Measurements from ENCODE around the gene PFN2. TPM values are rescaled to one million over a fixed set of nuclear protein-coding genes. Genes with fewer than 3 reads are reported as not detected.
"Not testable (repeated sequence)": the region's sequence is repeated elsewhere in the genome, so short reads cannot be mapped to it uniquely, and the experiment has no call there.

The PFN2 gene
- total and polyA plus RNA-seq, 12 donors: 13.4 to 148 (median 43.4) TPM

GRCh38 chr3:149955449-149955848, 15.2 kb downstream of the PFN2 start:
- 88 to 94% (median 92%) methylated on average over 2 of the region's 2 CpGs for WGBS, 4 donors
- H3K4me1 ChIP-seq (replicated peaks in 1 of 2): peaks cover 0 to 14% of the 10 kb centered on the region in 2 donors

DNA sequence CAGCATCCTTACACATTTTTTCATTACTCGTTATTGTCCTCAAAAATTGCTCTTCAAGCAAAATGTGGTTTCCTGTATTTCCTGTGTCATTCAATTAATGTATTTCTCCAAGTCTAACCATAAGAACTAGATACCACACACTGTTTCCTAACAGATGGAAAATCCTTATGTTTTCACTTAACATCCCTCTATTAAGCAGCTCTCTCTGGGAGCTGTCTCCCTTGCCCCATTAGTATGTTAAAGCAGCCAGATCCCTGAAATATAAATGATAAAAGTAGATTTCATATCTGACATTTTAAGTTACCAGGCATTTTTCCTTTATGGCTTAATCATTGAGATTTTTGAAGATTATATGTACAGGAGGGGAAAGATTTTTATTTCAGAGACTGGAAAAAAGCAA, 15.9 kb downstream of the PFN2 start:
- no peak for TF ChIP-seq POLR2A (IDR thresholded peaks at IDR 0.05)
- TF ChIP-seq, protein P1, sequence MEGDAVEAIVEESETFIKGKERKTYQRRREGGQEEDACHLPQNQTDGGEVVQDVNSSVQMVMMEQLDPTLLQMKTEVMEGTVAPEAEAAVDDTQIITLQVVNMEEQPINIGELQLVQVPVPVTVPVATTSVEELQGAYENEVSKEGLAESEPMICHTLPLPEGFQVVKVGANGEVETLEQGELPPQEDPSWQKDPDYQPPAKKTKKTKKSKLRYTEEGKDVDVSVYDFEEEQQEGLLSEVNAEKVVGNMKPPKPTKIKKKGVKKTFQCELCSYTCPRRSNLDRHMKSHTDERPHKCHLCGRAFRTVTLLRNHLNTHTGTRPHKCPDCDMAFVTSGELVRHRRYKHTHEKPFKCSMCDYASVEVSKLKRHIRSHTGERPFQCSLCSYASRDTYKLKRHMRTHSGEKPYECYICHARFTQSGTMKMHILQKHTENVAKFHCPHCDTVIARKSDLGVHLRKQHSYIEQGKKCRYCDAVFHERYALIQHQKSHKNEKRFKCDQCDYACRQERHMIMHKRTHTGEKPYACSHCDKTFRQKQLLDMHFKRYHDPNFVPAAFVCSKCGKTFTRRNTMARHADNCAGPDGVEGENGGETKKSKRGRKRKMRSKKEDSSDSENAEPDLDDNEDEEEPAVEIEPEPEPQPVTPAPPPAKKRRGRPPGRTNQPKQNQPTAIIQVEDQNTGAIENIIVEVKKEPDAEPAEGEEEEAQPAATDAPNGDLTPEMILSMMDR (IDR thresholded peaks at IDR 0.05): no peak
- Histone ChIP-seq H3K4me3 (no peak overlapping the region), H3K4me1 (replicated peaks in 1 of 2) (peaks cover 0 to 14% of the 10 kb centered on the region in 2 donors), H3K36me3 (replicated peaks in 1 of 2) (no peaks in the 10 kb centered on the region), H3K27ac (no peak overlapping the region), H3K9me3 (replicated peaks in 1 of 3) (no peaks in the 10 kb centered on the region), H3K27me3 (no peaks in the 10 kb centered on the region)
- intact Hi-C loops (cut with DNase I): no loop called here
- WGBS, 4 donors: 40 to 70% (median 49%) methylated on average over 1 of the region's 1 CpG
- no peak for DNase-seq

More at GRCh38 chr3:149955449-149955848, 15.2 kb downstream of the PFN2 start:
- Histone ChIP-seq H3K9me3 (replicated peaks in 1 of 3) (no peaks in the 10 kb centered on the region), H3K27ac (no peak overlapping the region), H3K4me3 (no peak overlapping the region), H3K36me3 (replicated peaks in 1 of 2) (no peaks in the 10 kb centered on the region), H3K27me3 (no peaks in the 10 kb centered on the region)
- intact Hi-C loops (cut with DNase I): no loop called here
- TF ChIP-seq POLR2A (IDR thresholded peaks at IDR 0.05): no peak
- TF ChIP-seq, protein P1 (IDR thresholded peaks at IDR 0.05): no peak
- DNase-seq: no peak

DNA sequence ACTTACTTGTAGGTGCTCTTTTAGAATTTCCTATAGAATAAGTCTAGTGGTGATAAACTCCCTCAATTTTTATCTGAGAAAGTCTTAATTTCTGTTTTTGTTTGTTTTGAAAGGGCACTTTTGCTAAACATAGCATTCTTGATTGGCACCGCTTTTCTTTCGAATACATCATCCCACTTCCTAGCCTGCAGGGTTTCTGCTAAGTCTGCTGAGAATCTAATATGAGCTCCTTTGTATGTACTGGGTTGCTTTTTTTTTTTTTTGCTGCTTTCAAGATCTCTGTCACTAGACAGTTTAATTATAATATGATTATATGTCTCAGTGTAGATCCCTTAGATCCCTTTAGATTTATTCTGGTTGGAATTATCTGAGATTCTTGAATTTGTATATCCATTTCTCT, 21.5 kb downstream of the PFN2 start:
- Histone ChIP-seq H3K4me3 (no peak overlapping the region), H3K27ac (no peak overlapping the region), H3K27me3 (no peaks in the 10 kb centered on the region), H3K4me1 (replicated peaks in 1 of 2) (peaks cover 0 to 5% of the 10 kb centered on the region in 2 donors), H3K36me3 (replicated peaks in 1 of 2) (no peaks in the 10 kb centered on the region), H3K9me3 (replicated peaks in 1 of 3) (no peaks in the 10 kb centered on the region)
- WGBS, 4 donors: 93 to 100% (median 97%) methylated on average over 2 of the region's 2 CpGs
- intact Hi-C loops (cut with DNase I): no loop called here
- TF ChIP-seq, protein P1 (IDR thresholded peaks at IDR 0.05): no peak
- TF ChIP-seq POLR2A (IDR thresholded peaks at IDR 0.05): no peak
- no peak for DNase-seq

DNA sequence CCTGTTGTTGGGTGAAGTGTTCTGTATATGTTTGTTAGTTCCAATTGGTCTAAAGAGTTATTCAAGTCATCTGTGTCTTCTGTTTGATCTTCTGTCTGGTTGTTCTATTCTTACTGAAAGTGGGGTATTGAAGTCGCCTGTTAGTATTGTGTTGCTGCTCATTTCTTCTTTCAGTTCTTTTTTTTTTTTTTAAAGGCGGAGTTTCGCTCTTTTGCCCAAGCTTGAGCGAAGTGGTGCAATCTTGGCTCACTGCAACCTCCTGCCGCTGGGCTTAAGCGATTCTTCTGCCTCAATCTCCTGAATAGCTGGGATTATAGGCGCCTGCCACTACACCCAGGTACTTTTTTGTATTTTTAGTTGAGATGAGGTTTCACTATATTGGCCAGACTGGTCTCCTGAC, 23.5 kb downstream of the PFN2 start:
- Histone ChIP-seq H3K4me1 (replicated peaks in 1 of 2) (peaks cover 0 to 4% of the 10 kb centered on the region in 2 donors), H3K4me3 (no peak overlapping the region), H3K9me3 (replicated peaks in 1 of 3) (no peaks in the 10 kb centered on the region), H3K36me3 (replicated peaks in 1 of 2) (no peaks in the 10 kb centered on the region), H3K27me3 (no peaks in the 10 kb centered on the region), H3K27ac (no peak overlapping the region)
- DNase-seq: no peak
- no peak for TF ChIP-seq POLR2A (IDR thresholded peaks at IDR 0.05)
- TF ChIP-seq, protein P1 (IDR thresholded peaks at IDR 0.05): no peak
- intact Hi-C loops (cut with DNase I): no loop called here
- 84 to 96% (median 93%) methylated on average over 7 of the region's 7 CpGs for WGBS, 4 donors

DNA sequence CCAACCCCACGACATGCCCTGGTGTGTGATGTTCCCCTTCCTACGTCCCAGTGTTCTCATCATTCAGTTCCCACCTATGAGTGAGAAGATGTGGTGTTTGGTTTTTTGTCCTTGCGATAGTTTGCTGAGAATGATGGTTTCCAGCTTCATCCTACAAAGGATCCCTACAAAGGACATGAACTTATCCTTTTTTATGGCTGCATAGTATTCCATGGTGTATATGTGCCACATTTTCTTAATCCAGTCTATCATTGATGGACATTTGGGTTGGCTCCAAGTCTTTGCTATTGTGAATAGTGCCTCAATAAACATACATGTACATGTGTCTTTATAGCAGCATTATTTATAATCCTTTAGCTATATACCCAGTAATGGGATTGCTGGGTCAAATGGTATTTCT, 26.7 kb downstream of the PFN2 start:
- H3K27ac ChIP-seq; H3K27me3 ChIP-seq; H3K4me3 ChIP-seq; H3K4me1 ChIP-seq (replicated peaks in 1 of 2); DNase-seq; intact Hi-C loops (cut with DNase I); H3K9me3 ChIP-seq (replicated peaks in 1 of 3); H3K36me3 ChIP-seq (replicated peaks in 1 of 2): not testable (repeated sequence)
- 96 to 98% (median 98%) methylated on average over 3 of the region's 3 CpGs for WGBS, 4 donors
